KOPT-K1 (cell line): Measurements from ENCODE around the gene RHBG.

Experiments
- H3K27ac ChIP-seq: fragments of 200-600 bp; sonication (generic); 2 replicates; pipeline ENCODE4 v1.5.1; 2016; ENCODE audit warnings: antibody characterized with exemption, mild to moderate bottlenecking, low read depth, low read length; ENCODE audit not compliant: poor library complexity, severe bottlenecking
- H3K36me3 ChIP-seq: fragments of 200-600 bp; sonication (generic); 2 replicates; pipeline ENCODE4 v1.5.1; 2017; ENCODE audit warnings: antibody characterized with exemption, mild to moderate bottlenecking, low read length, moderate library complexity; ENCODE audit not compliant: insufficient read depth
- H3K9me3 ChIP-seq: fragments of 200-600 bp; sonication (generic); 2 replicates; pipeline ENCODE4 v1.5.1; 2017; ENCODE audit warnings: antibody characterized with exemption, low read length, mild to moderate bottlenecking; ENCODE audit not compliant: insufficient read depth, poor library complexity, severe bottlenecking

The RHBG gene

DNA sequence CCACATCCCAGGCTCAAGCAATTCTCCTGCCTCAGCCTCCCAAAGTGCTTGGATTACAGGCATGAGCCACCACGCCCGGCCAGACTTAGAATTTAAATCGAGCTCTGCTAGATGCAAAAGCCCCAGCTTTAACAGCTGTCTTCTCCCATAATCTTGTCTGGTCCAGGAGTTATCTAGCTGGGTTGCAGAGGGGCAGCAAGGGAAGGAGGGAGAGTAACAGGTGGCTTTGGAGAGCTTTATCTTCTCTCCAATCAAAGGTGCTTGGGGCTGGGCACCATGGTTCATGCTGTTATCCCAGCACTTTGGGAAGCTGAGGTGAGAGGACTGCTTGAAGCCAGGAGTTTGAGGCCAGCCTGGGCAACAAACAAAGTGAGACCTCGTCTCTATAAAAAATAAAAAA is 3.9 kb downstream of the RHBG start:
- no peaks in the 10 kb centered on the region for H3K36me3 ChIP-seq
- H3K9me3 ChIP-seq: no peaks in the 10 kb centered on the region
- H3K27ac ChIP-seq: no peak overlapping the region

DNA sequence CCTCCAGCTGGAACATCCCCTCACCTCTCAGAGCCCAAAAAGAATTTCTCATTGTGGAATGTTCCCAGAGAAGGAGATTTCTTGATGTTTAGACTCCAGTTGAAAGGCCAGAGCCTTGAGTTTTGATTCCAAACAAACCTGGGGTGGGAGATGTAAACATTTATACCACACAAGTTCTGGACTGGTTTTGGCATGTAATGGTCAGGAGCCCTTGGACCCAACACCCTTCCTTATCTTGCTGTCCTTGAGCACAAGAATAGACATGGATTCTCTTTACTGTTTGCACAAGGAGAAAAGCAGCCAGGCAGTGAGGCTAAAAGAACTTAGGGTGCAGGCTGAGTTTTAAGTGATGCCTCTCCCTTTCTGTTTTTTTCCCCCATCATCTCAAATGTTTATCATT is 4.5 kb downstream of the RHBG start:
- no peaks in the 10 kb centered on the region for H3K9me3 ChIP-seq
- H3K36me3 ChIP-seq: no peaks in the 10 kb centered on the region
- H3K27ac ChIP-seq: no peak overlapping the region

DNA sequence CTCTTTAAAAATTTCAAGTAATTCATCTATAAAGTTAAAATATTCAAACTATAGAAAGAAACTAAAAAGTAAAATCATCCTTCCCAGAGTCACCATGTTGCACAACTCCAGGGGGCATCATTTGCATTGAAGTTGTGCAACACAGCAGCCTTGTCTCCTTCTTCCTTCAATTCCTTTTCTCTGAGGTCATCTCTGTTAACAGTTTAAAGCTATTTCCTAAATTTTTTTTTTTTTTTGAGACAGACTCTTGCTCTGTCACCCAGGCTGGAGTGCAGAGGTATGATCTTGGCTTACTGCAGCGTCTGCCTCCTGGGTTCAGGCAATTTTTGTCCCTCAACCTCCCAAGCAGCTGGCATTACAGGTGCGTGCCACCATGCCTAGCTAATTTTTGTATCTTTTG is 7.1 kb downstream of the RHBG start:
- H3K9me3 ChIP-seq: no peaks in the 10 kb centered on the region
- no peaks in the 10 kb centered on the region for H3K36me3 ChIP-seq
- H3K27ac ChIP-seq: no peak overlapping the region

DNA sequence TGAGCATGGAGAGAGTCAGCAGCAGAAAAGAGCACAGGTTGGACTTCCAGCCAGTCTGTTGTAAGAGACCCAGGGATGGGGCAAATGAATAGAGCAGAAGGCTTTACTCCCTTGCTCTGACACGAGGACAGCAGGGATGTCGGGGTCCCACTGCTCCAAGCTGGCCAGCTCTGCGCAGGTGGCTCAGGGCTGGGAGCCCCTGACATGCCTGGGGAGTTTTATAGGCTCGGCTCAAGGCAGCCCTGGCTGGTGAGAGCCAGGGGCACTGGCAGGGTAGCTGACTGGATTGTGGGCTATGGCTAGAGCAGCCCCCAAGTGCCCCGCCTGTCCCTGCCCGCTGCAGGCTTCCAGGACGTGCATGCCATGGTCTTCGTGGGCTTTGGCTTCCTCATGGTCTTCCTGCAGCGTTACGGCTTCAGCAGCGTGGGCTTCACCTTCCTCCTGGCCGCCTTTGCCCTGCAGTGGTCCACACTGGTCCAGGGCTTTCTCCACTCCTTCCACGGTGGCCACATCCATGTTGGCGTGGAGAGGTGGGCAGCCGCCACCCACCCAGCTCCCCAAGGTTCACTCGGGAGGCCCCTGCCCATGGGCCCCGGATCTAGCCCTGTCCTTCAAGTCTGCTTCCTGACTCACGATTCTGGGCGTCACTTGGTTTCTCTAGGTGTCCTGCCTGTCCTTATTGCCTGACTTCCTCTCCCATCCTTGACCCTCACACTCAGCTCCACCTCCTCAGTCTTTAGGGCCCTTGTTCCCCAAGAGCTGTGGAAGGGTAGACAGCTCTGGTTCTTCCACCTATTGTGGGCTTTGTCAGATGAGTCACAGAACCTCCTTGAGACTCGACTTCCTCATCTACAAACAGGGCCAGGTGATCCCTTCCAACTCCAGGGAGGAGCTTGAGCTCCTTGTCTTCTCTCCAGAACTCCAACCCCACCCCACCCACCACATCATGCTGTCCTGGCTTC is 8.2 kb downstream of the RHBG start:
- Histone ChIP-seq H3K36me3 (no peaks in the 10 kb centered on the region), H3K9me3 (no peaks in the 10 kb centered on the region), H3K27ac (no peak overlapping the region)

DNA sequence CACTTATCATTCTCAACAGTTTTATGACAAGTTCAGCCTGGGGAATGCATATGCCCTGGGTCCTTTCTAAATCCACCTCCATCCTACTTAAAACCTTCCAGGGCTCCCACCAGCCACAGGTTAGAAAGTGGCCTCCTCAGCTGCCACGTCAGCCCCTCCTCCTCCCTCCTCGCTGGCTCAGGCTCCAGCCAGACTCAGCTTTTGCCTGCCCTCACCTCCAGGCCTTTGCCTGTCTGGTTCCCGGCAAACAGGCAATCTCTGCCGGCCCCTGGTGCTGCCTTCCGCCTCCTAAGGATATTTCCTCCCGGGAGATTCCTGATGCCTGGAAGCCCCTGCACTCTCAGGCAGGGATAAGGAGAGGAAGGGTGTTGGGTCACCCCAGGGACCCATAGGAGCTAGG is 9.5 kb downstream of the RHBG start:
- no peaks in the 10 kb centered on the region for H3K36me3 ChIP-seq
- H3K27ac ChIP-seq: no peak overlapping the region
- no peaks in the 10 kb centered on the region for H3K9me3 ChIP-seq

DNA sequence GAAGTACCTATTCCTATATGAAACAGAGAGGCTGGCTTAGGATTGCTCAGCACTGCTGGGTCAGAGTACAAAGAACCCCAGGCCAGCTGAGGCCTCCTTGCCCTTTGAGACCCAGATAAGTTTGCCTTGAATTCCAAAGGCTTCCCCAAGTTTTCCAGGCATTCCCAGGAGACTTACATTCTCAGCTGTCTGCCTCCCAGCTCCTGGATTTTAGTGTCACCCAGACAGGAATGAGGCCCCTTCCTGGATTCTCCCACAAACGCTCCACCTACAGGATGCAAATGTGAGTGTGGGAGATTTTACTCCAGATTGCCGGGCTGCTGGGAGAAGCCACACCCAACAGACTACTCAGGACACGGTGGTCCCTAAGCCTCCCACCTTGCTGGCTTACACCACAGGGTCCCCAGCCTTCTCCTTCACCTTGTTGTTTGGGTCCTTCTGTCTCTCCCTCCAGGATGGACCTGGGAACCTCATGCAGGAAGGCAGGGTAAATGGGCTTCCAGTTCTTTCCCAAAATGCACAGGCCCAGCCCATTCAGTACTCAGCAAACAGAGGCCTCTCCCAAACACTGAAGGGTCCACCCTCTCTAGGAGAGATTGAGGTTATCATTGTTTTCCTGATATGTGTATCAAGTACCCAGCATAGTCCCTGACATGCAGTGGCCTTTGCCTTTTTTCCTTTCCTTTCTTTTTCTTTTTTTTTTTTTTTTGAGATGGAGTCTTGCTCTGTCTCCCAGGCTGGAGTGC is 10.6 kb downstream of the RHBG start:
- Histone ChIP-seq H3K9me3 (no peaks in the 10 kb centered on the region), H3K36me3 (no peaks in the 10 kb centered on the region), H3K27ac (no peak overlapping the region)

DNA sequence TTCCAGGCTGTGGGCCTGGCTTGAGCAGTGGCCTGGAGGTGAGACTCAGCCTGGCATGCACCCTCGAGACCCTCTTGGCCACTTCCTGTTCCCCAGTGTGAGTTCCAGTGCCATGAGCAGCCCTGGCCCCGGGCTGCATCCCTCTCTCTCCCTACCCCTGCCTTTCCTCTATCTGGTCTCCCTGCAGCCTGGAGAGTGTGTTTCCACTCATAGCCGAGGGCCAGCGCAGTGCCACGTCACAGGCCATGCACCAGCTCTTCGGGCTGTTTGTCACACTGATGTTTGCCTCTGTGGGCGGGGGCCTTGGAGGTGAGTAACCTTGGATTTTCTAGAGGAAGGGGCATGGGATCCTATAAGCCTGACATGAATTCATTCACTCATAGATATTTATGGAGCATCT is 13.6 kb downstream of the RHBG start:
- Histone ChIP-seq H3K9me3 (no peaks in the 10 kb centered on the region), H3K27ac (no peak overlapping the region), H3K36me3 (no peaks in the 10 kb centered on the region)

DNA sequence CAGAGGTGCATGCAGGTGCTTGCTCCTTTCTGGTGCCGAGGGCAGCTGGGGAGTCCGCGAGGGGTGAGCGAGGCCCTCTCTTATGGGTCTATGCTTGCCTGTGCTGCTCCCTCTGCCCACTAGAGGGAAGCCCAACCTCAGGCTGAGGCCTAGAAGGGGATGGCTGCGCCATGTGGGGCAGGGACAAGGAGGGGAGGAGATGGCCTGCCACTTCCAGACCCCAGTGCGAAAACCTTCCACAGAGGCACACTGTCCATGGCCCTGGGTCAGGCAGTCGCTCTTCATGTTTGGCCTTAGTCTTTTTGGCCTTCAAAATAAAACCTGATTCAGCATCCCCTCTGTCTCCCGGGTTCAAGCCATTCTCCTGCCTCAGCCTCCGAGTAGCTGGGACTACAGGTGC is 14.0 kb downstream of the RHBG start:
- no peaks in the 10 kb centered on the region for H3K9me3 ChIP-seq
- H3K36me3 ChIP-seq: no peaks in the 10 kb centered on the region
- H3K27ac ChIP-seq: no peak overlapping the region

DNA sequence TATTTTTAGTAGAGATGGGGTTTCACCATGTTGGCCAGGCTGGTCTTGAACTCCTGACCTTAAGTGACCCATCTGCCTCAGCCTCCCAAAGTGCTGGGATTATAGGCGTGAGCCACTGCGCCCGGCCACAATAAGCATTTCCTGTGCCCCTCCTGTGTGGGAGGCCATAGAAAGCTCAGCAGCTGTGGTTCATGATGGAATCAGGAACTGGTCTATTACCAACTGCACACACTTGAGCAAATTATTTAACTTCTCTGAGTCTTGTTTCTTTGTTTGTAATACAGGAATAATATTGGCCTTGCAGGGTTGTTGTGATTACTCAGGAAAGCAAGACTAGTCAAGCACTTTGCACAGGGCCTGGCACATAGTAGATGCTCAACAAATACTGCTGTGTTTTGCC is 15.0 kb downstream of the RHBG start:
- Histone ChIP-seq H3K9me3 (no peaks in the 10 kb centered on the region), H3K36me3 (no peaks in the 10 kb centered on the region), H3K27ac (no peak overlapping the region)

- Histone ChIP-seq H3K9me3 (no peaks in the 10 kb centered on the region), H3K27ac (no peak overlapping the region), H3K36me3 (no peaks in the 10 kb centered on the region)
Measured at GRCh38 chr1:156384658-156385057, 15.6 kb downstream of the RHBG start.

DNA sequence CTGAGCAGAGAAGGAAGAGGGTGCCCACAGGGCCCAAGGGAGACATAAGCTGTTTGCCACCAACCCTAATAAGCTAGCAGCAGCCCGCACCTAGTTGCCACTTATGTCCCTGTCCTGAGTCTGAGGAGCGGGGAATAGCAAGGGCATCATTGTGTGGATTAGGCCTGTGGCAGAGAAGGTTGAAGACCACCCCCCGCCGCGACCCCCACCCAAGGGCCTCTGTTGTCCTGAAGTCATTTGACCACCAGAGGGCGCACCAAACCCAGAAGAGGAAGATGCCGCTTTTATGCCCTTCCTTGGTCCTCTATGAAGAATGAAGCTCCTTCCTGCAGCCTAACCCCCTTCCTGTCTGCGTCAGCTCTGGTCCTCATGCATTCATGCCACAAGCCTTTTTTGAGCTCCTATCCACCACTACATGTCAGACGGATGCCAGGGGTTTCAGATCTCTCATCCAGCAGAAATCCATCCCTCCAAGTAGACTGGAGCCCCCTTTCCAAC is 16.6 kb downstream of the RHBG start:
- no peak overlapping the region for H3K27ac ChIP-seq
- no peaks in the 10 kb centered on the region for H3K36me3 ChIP-seq
- H3K9me3 ChIP-seq: no peaks in the 10 kb centered on the region

DNA sequence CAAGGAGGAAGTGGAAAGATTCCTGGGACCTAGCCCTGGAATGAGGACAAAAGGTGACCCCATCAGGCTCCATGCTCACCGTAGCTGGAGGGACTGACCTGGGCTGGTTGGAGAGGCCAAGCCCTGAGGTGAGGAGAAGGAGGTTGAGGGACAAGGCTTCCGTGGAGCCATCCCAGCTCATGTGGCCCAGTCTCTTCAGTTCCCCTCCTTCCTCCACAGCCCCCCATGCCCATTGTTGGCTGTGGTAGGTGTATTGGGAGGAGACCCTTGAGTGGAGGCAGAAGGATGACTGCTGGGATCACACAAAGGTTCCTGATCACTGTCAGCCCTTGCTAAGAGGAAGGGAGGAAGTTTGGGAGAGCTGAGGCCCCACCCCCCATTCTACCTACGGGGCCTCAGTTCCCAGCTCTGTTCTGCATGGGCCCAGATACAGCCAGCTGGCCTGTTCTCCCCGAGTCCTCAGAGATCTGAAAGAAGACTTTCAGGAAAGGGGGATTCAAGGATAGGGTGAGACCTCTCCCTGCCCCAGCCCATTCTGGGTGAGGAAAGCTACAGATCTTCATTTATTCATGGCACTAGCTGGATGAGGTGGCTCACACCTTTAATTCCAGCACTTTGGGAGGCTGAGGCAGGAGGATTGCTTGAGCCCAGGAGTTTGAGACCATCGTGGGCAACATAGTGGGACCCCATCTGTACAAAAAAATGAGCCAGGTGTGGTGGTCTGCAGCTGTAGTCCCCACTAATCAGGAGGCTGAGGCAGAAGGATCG is 17.3 kb downstream of the RHBG start:
- H3K36me3 ChIP-seq: no peaks in the 10 kb centered on the region
- H3K27ac ChIP-seq: no peak overlapping the region
- H3K9me3 ChIP-seq: no peaks in the 10 kb centered on the region

GRCh38 chr1:156386949-156387869 is 18.2 kb downstream of the RHBG start:
- no peaks in the 10 kb centered on the region for H3K36me3 ChIP-seq
- no peak overlapping the region for H3K27ac ChIP-seq
- no peaks in the 10 kb centered on the region for H3K9me3 ChIP-seq

- no peaks in the 10 kb centered on the region for H3K9me3 ChIP-seq
- H3K27ac ChIP-seq: no peak overlapping the region
- H3K36me3 ChIP-seq: no peaks in the 10 kb centered on the region
Measured at GRCh38 chr1:156387870-156388173, 18.8 kb downstream of the RHBG start.
